ENCODE measurements around the gene PLEKHM2. TPM values are rescaled to one million over a fixed set of nuclear protein-coding genes. Genes with fewer than 3 reads are reported as not detected.

Gene PLEKHM2
- polyA plus RNA-seq, 1 donor from 2014 or later, result 40.1 TPM

DNA sequence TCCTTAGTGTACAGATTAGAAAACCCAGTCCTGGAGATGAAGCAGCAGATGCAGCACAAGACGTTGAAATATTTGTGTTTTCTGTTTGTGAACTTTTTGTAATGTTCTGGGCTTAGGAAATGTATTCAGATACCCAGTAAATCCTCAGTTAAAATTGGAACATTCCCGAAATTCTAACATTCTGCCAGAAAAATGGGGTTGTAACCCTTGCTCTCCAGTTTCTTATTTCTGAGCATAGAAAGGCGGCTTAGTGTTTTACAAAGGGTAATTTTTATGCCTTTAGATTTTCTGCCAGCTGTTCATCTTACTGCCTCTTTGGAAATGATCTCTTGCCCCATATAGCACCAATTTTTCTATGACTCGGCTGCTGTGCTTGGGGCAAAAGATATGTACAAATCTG, 46.3 kb upstream of the PLEKHM2 start:
- no peak overlapping the region for H2AFZ ChIP-seq (ENCODE audit: low read depth, low read length)
- H3K4me3 ChIP-seq (ENCODE audit: low read length), result no peak overlapping the region
- H3K9ac ChIP-seq (ENCODE audit: low read length), result no peak overlapping the region
- no peaks in the 10 kb centered on the region for H3F3A ChIP-seq (ENCODE audit: insufficient read depth, low read length, poor library complexity, severe bottlenecking)
- no peaks in the 10 kb centered on the region for H3K9me3 ChIP-seq (ENCODE audit: low read length)
- H3K4me2 ChIP-seq (ENCODE audit: low read length), result no peak overlapping the region
- TF ChIP-seq RAD21 (conservative IDR thresholded peaks at IDR 0.05) (no peak), EP300 (conservative IDR thresholded peaks at IDR 0.05; ENCODE audit: poor library complexity, severe bottlenecking) (no peak), MXI1 (conservative IDR thresholded peaks at IDR 0.05; ENCODE audit: poor library complexity, severe bottlenecking) (no peak), POLR2AphosphoS5 (IDR thresholded peaks at IDR 0.05) (no peak), EZH2 (IDR thresholded peaks at IDR 0.05; ENCODE audit: borderline replicate concordance, insufficient read depth, low read length, poor library complexity, severe bottlenecking) (no peak), TAF1 (IDR thresholded peaks at IDR 0.05; ENCODE audit: low read depth) (no peak), SMC3 (conservative IDR thresholded peaks at IDR 0.05; ENCODE audit: poor library complexity) (no peak)
- TF ChIP-seq, protein P1, sequence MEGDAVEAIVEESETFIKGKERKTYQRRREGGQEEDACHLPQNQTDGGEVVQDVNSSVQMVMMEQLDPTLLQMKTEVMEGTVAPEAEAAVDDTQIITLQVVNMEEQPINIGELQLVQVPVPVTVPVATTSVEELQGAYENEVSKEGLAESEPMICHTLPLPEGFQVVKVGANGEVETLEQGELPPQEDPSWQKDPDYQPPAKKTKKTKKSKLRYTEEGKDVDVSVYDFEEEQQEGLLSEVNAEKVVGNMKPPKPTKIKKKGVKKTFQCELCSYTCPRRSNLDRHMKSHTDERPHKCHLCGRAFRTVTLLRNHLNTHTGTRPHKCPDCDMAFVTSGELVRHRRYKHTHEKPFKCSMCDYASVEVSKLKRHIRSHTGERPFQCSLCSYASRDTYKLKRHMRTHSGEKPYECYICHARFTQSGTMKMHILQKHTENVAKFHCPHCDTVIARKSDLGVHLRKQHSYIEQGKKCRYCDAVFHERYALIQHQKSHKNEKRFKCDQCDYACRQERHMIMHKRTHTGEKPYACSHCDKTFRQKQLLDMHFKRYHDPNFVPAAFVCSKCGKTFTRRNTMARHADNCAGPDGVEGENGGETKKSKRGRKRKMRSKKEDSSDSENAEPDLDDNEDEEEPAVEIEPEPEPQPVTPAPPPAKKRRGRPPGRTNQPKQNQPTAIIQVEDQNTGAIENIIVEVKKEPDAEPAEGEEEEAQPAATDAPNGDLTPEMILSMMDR (IDR thresholded peaks at IDR 0.05; ENCODE audit: poor library complexity, severe bottlenecking), result no peak
- TF ChIP-seq, protein P2, sequence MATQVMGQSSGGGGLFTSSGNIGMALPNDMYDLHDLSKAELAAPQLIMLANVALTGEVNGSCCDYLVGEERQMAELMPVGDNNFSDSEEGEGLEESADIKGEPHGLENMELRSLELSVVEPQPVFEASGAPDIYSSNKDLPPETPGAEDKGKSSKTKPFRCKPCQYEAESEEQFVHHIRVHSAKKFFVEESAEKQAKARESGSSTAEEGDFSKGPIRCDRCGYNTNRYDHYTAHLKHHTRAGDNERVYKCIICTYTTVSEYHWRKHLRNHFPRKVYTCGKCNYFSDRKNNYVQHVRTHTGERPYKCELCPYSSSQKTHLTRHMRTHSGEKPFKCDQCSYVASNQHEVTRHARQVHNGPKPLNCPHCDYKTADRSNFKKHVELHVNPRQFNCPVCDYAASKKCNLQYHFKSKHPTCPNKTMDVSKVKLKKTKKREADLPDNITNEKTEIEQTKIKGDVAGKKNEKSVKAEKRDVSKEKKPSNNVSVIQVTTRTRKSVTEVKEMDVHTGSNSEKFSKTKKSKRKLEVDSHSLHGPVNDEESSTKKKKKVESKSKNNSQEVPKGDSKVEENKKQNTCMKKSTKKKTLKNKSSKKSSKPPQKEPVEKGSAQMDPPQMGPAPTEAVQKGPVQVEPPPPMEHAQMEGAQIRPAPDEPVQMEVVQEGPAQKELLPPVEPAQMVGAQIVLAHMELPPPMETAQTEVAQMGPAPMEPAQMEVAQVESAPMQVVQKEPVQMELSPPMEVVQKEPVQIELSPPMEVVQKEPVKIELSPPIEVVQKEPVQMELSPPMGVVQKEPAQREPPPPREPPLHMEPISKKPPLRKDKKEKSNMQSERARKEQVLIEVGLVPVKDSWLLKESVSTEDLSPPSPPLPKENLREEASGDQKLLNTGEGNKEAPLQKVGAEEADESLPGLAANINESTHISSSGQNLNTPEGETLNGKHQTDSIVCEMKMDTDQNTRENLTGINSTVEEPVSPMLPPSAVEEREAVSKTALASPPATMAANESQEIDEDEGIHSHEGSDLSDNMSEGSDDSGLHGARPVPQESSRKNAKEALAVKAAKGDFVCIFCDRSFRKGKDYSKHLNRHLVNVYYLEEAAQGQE (IDR thresholded peaks at IDR 0.05; ENCODE audit: borderline replicate concordance), result no peak
- H3K36me3 ChIP-seq (ENCODE audit: insufficient read depth, low read length), result no peaks in the 10 kb centered on the region
- no peaks in the 10 kb centered on the region for H3K79me2 ChIP-seq (replicated peaks; ENCODE audit: insufficient read depth, low read length)
- H3K27me3 ChIP-seq (ENCODE audit: insufficient read depth, low read depth, low read length), result no peaks in the 10 kb centered on the region
- H3K9me2 ChIP-seq (ENCODE audit: insufficient read depth, low read length), result no peaks in the 10 kb centered on the region
- H3K27ac ChIP-seq (ENCODE audit: low read length), result no peak overlapping the region
- no peaks in the 10 kb centered on the region for H4K20me1 ChIP-seq (ENCODE audit: insufficient read depth)

DNA sequence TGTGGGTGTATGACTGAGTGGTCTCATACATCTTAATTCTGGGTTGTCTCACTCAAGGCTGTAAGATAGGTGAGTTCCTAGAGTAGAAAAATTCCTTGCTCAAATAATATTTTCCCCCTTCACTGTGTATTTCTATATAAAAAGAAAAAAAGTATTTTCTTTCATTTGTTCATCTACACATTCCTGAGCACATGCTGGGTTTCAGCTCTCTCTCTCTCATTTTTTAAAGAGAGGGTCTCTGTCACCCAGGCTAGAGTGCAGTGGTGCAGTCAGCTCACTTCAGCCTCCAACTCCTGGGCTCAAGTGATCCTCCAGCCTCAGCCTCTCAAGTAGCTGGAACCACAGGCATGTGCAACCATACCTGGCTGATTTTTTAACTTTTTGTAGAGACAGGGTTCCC, 44.9 kb upstream of the PLEKHM2 start:
- Histone ChIP-seq H3F3A (ENCODE audit: insufficient read depth, low read length, poor library complexity, severe bottlenecking) (no peaks in the 10 kb centered on the region), H3K9me2 (ENCODE audit: insufficient read depth, low read length) (no peaks in the 10 kb centered on the region), H4K20me1 (ENCODE audit: insufficient read depth) (no peaks in the 10 kb centered on the region), H3K4me3 (ENCODE audit: low read length) (no peak overlapping the region), H3K27ac (ENCODE audit: low read length) (no peak overlapping the region), H3K9ac (ENCODE audit: low read length) (no peak overlapping the region), H2AFZ (ENCODE audit: low read depth, low read length) (no peak overlapping the region), H3K9me3 (ENCODE audit: low read length) (no peaks in the 10 kb centered on the region), H3K27me3 (ENCODE audit: insufficient read depth, low read depth, low read length) (no peaks in the 10 kb centered on the region), H3K4me2 (ENCODE audit: low read length) (no peak overlapping the region), H3K36me3 (ENCODE audit: insufficient read depth, low read length) (no peaks in the 10 kb centered on the region), H3K79me2 (replicated peaks; ENCODE audit: insufficient read depth, low read length) (no peaks in the 10 kb centered on the region)
- TF ChIP-seq POLR2AphosphoS5 (IDR thresholded peaks at IDR 0.05) (no peak), EZH2 (IDR thresholded peaks at IDR 0.05; ENCODE audit: borderline replicate concordance, insufficient read depth, low read length, poor library complexity, severe bottlenecking) (no peak), TAF1 (IDR thresholded peaks at IDR 0.05; ENCODE audit: low read depth) (no peak), SMC3 (conservative IDR thresholded peaks at IDR 0.05; ENCODE audit: poor library complexity) (no peak), RAD21 (conservative IDR thresholded peaks at IDR 0.05) (no peak), MXI1 (conservative IDR thresholded peaks at IDR 0.05; ENCODE audit: poor library complexity, severe bottlenecking) (no peak), EP300 (conservative IDR thresholded peaks at IDR 0.05; ENCODE audit: poor library complexity, severe bottlenecking) (no peak)
- TF ChIP-seq, protein P1 (IDR thresholded peaks at IDR 0.05; ENCODE audit: poor library complexity, severe bottlenecking), result no peak
- TF ChIP-seq, protein P2 (IDR thresholded peaks at IDR 0.05; ENCODE audit: borderline replicate concordance), result no peak
